GM18873 (cell line): ENCODE measurements around the gene CCL28.
A peak's percentile ranks its signal among the peaks of the same experiment; 100 is the strongest.
"Not testable (repeated sequence)": the region's sequence is repeated elsewhere in the genome, so short reads cannot be mapped to it uniquely, and the experiment has no call there.

Source experiments
- ATAC-seq: cut with Tn5 transposase; IDR thresholded peaks from one replicate; pipeline ENCODE4 v1.9.1; 2021; ENCODE audit warnings: mild to moderate bottlenecking, moderate library complexity, moderate number of reproducible peaks; ENCODE audit not compliant: unreplicated experiment, low FRiP score

Gene CCL28

DNA sequence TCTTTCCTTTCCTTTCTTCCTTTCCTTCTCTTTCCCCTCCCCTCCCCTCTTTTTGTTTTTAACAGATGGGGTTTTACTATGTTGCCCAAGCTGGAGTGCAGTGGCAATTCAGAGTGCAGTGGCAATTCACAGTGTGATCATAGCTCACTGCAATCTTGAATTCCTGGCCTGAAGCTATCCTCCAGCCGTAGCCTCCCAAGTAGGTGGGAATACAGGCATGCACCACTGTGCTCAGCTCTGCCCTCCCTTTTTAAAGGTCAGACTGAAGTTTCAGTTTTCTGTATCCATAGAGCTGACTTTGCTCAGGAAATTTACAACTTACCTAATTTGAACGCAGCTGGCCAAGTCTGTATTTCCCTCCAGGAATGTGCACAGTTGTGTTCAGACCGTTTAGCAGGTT lies 696 bp downstream of the CCL28 start:
- no peak for ATAC-seq

DNA sequence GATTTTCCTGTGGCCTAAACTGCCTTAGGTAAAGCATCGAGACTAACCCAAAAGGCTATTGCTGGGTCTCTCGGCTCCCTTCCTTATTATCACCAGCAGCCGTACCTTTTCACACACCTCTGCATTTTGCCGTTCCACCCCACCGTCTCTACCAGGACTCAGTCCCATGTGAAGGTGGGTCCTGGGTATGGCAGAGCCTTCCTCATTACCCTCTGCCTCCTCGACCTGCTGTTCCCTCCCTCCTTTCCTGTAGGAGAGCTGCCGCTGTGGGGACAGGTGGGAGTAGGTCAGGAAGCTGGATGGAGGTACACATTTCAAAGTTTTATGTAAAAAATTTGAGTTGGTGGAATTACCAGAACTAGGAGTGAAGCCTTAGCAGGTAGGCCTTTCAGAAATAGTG lies 1.8 kb downstream of the CCL28 start:
- ATAC-seq: no peak

DNA sequence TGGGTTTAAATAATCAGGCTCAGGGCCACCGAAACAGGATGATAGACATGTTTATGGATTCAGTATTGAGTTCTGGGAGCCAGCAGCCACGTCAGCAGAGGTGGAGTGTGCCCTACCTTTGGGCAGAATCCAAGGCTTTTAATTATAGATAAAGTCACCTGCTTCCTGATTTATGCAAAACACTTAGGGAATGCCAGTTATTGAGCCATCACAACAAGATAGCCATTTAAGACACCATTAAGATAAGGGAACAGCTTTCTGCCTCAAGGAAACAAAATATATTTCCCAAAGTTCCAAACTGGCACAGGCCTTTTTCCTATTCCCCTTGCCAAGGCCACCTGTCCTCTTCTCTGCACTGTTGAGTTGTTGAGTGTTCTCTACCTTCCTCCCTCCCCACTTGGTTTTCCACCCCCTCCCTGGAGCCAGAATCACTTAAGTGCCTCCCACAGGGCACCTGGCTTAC lies 2.4 kb downstream of the CCL28 start:
- ATAC-seq: no peak

- not testable (repeated sequence) for ATAC-seq
Observed at GRCh38 chr5:43402524-43403066, 9.6 kb downstream of the CCL28 start.

- ATAC-seq: no peak
Observed at GRCh38 chr5:43401827-43402226, 10.4 kb downstream of the CCL28 start.

- ATAC-seq: no peak
Observed at GRCh38 chr5:43400082-43400481, 12.1 kb downstream of the CCL28 start.

DNA sequence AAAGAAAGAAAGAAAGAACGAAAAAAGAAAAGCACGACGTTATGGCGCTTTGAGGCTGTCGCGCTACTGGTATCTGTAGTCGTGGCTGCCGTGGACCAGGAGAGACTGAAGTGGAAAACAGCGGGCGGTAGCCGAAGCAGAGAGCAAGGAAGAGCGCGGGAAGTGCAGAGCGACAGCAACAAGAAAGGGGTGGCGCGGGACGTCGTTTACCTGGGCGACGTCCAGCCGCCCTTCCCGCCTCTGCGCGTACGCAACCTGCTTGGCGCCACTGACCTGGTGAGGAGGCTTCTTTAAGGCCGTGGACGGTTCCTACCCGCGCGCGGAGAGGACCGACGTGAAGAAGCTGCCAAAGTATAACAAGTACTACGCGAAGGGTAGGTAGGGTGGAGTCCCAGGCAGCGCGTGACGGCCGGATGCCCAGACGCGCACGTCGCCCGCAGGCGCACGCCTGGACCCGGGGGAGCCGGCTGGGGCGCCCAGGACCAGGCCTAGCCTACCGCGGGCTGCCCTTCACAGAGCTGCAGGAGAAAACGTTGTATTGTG lies 15.4 kb downstream of the CCL28 start:
- peak; percentile 85 for ATAC-seq

DNA sequence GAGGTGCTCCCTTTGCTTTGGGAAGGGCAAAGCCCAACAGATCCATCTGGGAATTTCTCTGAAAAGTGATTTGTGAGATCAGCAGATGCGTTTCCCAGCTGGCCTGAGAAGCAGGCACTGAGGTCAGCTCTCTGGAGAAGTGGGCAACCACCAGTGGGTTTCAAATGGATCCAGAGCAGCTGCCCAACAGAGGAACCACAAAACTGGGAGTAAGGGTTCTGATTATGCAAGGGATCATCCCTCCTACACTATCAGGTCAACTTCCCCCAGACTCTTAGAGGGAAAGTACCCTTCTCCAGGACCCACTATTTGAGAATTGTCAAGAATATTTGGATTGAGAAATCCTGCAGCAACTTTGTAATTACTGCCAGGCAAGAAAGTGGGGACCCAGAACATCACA lies 21.7 kb downstream of the CCL28 start:
- ATAC-seq: no peak

DNA sequence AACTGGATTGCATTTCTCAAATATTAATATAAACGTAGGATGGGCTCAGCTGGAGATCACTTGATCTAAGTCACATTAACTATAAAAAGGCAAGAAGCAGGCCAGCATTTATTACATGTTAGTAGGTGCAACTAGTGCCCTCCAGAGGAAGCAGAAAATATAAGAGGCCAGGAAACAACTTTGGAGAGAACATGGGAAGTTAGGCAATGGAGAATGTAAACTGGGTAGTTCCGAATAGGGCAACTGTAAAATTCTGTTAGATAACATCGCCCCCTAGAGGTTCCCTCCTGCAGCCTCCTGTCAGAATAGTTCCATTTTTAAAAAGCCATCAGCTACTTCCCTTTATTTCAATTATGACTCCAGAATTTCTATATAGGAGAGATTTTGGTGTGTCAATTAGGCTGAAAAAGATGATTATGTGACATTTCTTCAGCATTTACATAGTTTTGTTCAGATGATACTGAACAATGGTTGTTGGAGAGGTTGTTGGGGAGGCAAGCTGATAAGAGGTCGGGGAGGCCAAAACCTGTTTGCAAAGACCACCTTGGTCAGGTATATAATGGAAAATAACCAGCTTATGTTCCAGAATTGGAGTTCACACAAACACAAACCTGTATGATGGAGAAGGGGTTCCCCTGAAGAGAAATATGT lies 22.4 kb downstream of the CCL28 start:
- peak; percentile 47 for ATAC-seq

- peak; percentile 64 for ATAC-seq
Observed at GRCh38 chr5:43386960-43387362, 25.2 kb downstream of the CCL28 start.

GRCh38 chr5:43376496-43377140 lies 35.6 kb downstream of the CCL28 start:
- ATAC-seq: no peak

- no peak for ATAC-seq
Observed at GRCh38 chr5:43371821-43372220, 40.4 kb downstream of the CCL28 start.

DNA sequence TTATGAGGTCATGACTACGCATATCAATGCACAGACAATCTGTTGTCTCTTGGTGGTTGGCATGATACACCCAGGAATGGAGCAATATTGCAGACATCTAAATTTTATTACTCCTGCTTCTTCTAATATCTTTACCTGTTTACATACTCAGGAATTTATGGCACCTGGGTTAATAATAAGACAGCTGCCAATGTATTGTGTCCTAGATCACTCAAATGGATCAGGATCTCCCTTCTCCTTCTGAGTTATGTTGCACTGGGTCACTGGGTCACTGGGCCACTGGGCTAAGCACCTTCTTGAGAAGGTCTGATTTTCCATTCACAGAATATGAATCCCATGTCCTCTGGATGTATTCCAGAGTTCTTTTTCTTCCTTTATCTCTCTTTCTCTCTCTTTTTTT lies 41.8 kb downstream of the CCL28 start:
- no peak for ATAC-seq

DNA sequence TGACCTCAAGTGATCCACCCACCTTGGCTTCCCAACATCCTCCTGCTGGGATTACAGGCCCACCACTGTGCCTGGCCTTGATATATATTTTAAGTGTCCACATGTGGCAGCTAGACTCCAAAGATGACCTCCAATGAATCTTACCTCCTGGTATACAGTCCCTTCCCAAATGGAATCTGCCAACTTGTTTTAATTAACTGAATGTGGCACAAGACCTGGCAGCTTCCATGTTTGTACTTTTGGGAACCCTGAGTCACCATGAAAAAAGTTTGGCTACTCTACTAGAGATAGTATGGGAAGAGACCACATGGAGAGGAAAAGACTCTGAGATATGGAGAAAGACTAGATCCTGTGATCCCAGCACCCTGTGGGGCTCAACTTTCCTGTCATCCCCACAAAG lies 42.5 kb downstream of the CCL28 start:
- no peak for ATAC-seq

DNA sequence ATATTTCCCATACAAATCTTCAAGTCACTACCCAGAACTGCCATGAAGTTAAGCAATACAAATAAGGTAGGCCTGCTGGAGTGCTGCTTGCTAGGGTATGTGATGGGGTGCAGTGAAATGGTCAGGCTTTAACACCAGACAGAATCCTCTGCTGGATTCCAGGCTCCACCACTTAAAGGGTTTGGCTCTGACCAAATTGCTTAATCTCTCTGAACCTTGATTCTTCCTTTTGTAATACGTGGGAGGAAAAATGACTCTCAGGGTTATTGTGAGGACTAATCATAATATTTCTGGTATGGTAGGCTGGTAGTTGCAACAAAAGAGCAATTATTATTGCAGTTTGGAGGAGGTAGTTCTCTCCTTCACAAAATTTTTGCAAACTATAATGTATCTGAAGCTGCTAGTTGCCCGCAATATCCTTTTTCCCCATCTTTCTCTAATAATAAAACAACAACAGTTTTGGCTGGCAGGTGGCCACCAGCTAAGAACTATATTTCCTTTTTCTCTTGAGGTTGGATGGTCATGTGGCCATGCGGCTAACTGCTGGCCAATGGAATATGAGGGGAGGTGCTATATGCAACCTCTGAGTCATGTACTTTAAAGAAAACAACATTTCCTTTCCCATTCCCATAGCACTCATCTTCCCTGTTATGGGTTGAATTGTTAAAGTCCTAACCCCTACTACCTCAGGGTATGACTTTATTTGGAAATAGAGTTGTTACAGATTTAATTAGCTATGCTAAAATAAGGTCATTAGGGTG lies 44.1 kb downstream of the CCL28 start:
- ATAC-seq: no peak

DNA sequence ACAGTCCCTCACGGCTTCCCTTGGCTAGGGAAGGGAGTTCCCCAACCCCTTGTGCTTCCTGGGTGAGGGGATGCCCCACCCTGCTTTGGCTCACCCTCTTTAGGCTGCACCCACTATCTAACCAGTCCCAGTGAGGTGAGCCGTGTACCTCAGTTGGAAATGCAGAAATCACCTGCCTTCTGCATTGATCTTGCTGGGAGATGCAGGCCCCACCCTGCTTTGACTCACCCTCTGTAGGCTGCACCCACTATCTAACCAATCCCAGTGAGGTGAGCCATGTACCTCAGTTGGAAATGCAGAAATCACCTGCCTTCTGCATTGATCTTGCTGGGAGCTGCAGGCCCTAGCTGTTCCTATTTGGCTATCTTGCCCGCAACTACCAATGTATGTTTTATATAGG lies 44.7 kb downstream of the CCL28 start:
- ATAC-seq: no peak

- not testable (repeated sequence) for ATAC-seq
Observed at GRCh38 chr5:43366680-43367246, 45.4 kb downstream of the CCL28 start.

- ATAC-seq: not testable (repeated sequence)
Observed at GRCh38 chr5:43365155-43365554, 47.0 kb downstream of the CCL28 start.

DNA sequence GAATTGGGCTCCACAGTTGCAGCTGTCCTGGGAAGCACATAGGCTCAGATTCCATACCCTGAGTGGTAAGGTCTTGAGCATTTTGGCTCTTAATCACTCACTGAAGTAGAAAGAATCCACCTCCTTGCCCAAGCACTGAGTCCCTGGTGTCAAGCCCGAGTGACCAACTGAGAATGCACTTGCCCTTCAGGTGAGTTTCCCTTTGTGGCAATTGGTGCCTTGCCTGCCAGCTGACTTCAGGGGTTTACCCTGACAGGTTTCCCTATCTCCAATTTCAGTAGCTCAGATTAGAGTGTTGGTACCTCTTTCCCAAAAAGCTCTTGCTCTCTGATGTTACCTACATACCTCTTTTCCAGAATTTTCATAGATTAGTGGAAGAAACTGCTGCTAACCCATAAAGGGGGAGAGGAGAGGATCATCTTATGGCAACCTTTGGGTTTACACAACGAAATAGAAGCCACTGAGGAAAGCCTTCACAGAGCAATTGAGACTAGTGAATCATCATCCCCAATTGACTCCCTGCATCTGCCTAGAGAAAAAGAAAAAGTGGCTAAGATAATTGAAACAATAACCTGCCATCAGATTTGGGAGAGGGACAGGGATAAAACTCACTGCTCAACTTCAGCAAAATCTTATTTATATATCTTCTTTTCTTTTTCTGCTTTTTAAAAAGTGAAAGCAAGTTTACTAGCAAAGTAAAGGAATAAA lies 48.6 kb downstream of the CCL28 start:
- no peak for ATAC-seq
